Chondrocyte (in vitro differentiated cells): ENCODE data around the gene CDC42BPB. TPM values are rescaled to one million over a fixed set of nuclear protein-coding genes. Genes with fewer than 3 reads are reported as not detected.
"Not testable (repeated sequence)": the region's sequence is repeated elsewhere in the genome, so short reads cannot be mapped to it uniquely, and the experiment has no call there.

Source experiments
- DNase-seq: peaks from one replicate; pipeline ENCODE4 v3.0.0; 2021; ENCODE audit warnings: mixed read lengths, low spot score
- H3K27ac Mint-ChIP-seq: one replicate; pipeline ENCODE4 v1.8.0; 2021; ENCODE audit warnings: mild to moderate bottlenecking, moderate library complexity, mixed read lengths; ENCODE audit not compliant: unreplicated experiment
- H3K27me3 Mint-ChIP-seq: 2 replicates; pipeline ENCODE4 v1.8.0; 2021; ENCODE audit warnings: low read depth, mixed read lengths
- H3K36me3 Mint-ChIP-seq: 2 replicates; pipeline ENCODE4 v1.8.0; 2021; ENCODE audit warnings: low read depth, mixed read lengths
- H3K4me1 Mint-ChIP-seq: 2 replicates; pipeline ENCODE4 v1.8.0; 2021; ENCODE audit warnings: low read depth, mild to moderate bottlenecking, mixed read lengths
- H3K4me3 Mint-ChIP-seq: one replicate; pipeline ENCODE4 v1.8.0; 2021; ENCODE audit warnings: mild to moderate bottlenecking, moderate library complexity, mixed read lengths; ENCODE audit not compliant: unreplicated experiment
- H3K9me3 Mint-ChIP-seq: 2 replicates; pipeline ENCODE4 v1.8.0; 2021; ENCODE audit warnings: low read depth, mixed read lengths
- CTCF ChIP-seq: fragments of 200-600 bp; sonication (generic); IDR thresholded peaks from 2 replicates; pipeline ENCODE4 v1.5.0; 2021; ENCODE audit warnings: antibody characterized with exemption, mild to moderate bottlenecking, moderate library complexity
- total RNA-seq: library from RNA; stranded (reverse); gene quantifications from 3 replicates; pipeline ENCODE4 v1.2.1, GENCODE V29; 2021

The CDC42BPB gene
- total RNA-seq, 1 donor from 2014 or later, result 106 TPM

GRCh38 chr14:103056322-103057027, 874 bp downstream of the CDC42BPB start:
- H3K27me3 Mint-ChIP-seq, result no peaks in the 10 kb centered on the region
- H3K27ac Mint-ChIP-seq, result peak overlapping the region; percentile 94
- H3K4me3 Mint-ChIP-seq, result peak overlapping the region; percentile 84
- H3K4me1 Mint-ChIP-seq, result peaks cover 41% of the 10 kb centered on the region
- no peaks in the 10 kb centered on the region for H3K9me3 Mint-ChIP-seq
- no peak for TF ChIP-seq CTCF
- peaks cover 2% of the 10 kb centered on the region for H3K36me3 Mint-ChIP-seq
- DNase-seq, result no peak

- DNase-seq, result no peak
- H3K9me3 Mint-ChIP-seq, result no peaks in the 10 kb centered on the region
- peak overlapping the region; percentile 79 for H3K27ac Mint-ChIP-seq
- TF ChIP-seq CTCF, result no peak
- H3K4me3 Mint-ChIP-seq, result peak overlapping the region; percentile 84
- H3K4me1 Mint-ChIP-seq, result peaks cover 41% of the 10 kb centered on the region
- H3K27me3 Mint-ChIP-seq, result no peaks in the 10 kb centered on the region
- peaks cover 2% of the 10 kb centered on the region for H3K36me3 Mint-ChIP-seq
Observed at GRCh38 chr14:103055695-103056094, 1.7 kb downstream of the CDC42BPB start.

GRCh38 chr14:103052407-103052806, 4.9 kb downstream of the CDC42BPB start:
- Mint-ChIP-seq H3K27me3 (no peaks in the 10 kb centered on the region), H3K4me3 (no peak overlapping the region)

GRCh38 chr14:103050935-103051334, 6.4 kb downstream of the CDC42BPB start:
- Mint-ChIP-seq H3K4me1 (peaks cover 37% of the 10 kb centered on the region), H3K9me3 (no peaks in the 10 kb centered on the region), H3K27me3 (no peaks in the 10 kb centered on the region), H3K4me3 (no peak overlapping the region), H3K27ac (peak overlapping the region; percentile 54), H3K36me3 (no peaks in the 10 kb centered on the region)
- no peak for TF ChIP-seq CTCF
- DNase-seq, result no peak

More at GRCh38 chr14:103052407-103052806, 4.9 kb downstream of the CDC42BPB start:
- H3K9me3 Mint-ChIP-seq, result no peaks in the 10 kb centered on the region
- no peak overlapping the region for H3K27ac Mint-ChIP-seq
- peaks cover 30% of the 10 kb centered on the region for H3K4me1 Mint-ChIP-seq
- no peak for DNase-seq
- H3K36me3 Mint-ChIP-seq, result no peaks in the 10 kb centered on the region
- no peak for TF ChIP-seq CTCF

GRCh38 chr14:103047453-103047852, 9.9 kb downstream of the CDC42BPB start:
- not testable (repeated sequence) for H3K27me3 Mint-ChIP-seq, H3K36me3 Mint-ChIP-seq, H3K4me3 Mint-ChIP-seq, H3K27ac Mint-ChIP-seq, DNase-seq, H3K9me3 Mint-ChIP-seq
- H3K4me1 Mint-ChIP-seq, result peaks cover 30% of the 10 kb centered on the region

DNA sequence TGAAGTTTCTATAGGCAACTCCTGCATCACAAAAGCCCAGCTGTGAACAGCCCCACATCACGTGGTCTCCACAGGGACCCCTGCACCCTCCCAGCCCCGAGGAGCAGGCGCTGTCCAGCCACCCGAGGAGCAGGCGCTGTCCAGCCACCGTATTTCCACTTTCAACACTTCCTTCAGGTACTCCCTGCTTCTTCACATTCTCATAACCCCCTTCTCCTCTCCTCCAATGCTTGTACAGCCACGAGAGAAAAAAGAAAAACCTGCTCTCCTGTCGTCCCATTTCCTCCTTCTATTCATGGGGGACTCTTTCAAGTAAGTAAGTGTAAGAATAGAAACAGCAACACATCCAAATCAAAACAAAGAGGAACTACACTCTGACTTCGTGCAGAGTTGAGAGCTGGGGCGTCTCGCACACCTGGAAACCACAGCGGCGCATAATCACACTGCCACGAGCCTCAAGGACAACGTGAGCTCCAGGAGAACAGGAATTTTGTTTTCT, 11.9 kb downstream of the CDC42BPB start:
- H3K4me1 Mint-ChIP-seq, result peaks cover 30% of the 10 kb centered on the region
- peaks cover 8% of the 10 kb centered on the region for H3K36me3 Mint-ChIP-seq
- H3K9me3 Mint-ChIP-seq, result no peaks in the 10 kb centered on the region
- H3K27ac Mint-ChIP-seq, result peak overlapping the region; percentile 46
- DNase-seq, result no peak
- no peak overlapping the region for H3K4me3 Mint-ChIP-seq
- TF ChIP-seq CTCF, result no peak
- H3K27me3 Mint-ChIP-seq, result no peaks in the 10 kb centered on the region
